GM06990 (cell line): ENCODE measurements around the gene IGF1R.

Experiments
- DNase-seq: peaks from one replicate; pipeline ENCODE4 v3.0.0-alpha.2; 2011; ENCODE audit not compliant: insufficient read length; ENCODE audit errors: extremely low read depth
- H3K27me3 ChIP-seq: replicated peaks from 2 replicates; pipeline ENCODE4 v1.6.0; 2011; ENCODE audit warnings: low read length; ENCODE audit not compliant: control insufficient read depth, insufficient read depth
- H3K36me3 ChIP-seq: 2 replicates; pipeline ENCODE4 v1.5.1; 2011; ENCODE audit warnings: low read length; ENCODE audit not compliant: control insufficient read depth, insufficient read depth
- H3K4me3 ChIP-seq: replicated peaks from 2 replicates; pipeline ENCODE4 v1.5.1; 2011; ENCODE audit warnings: low read depth, mild to moderate bottlenecking, control low read depth, low read length
- CTCF ChIP-seq: IDR thresholded peaks from 2 replicates; pipeline ENCODE4 v1.5.1; 2011; ENCODE audit warnings: low read length, control low read depth, mild to moderate bottlenecking, inconsistent platforms; ENCODE audit not compliant: insufficient read depth, poor library complexity, severe bottlenecking

IGF1R gene

GRCh38 chr15:98713585-98714001 is 65.3 kb downstream of the IGF1R start:
- no peaks in the 10 kb centered on the region for H3K27me3 ChIP-seq
- no peak overlapping the region for H3K4me3 ChIP-seq
- no peak for TF ChIP-seq CTCF
- no peak for DNase-seq
- H3K36me3 ChIP-seq: no peaks in the 10 kb centered on the region

DNA sequence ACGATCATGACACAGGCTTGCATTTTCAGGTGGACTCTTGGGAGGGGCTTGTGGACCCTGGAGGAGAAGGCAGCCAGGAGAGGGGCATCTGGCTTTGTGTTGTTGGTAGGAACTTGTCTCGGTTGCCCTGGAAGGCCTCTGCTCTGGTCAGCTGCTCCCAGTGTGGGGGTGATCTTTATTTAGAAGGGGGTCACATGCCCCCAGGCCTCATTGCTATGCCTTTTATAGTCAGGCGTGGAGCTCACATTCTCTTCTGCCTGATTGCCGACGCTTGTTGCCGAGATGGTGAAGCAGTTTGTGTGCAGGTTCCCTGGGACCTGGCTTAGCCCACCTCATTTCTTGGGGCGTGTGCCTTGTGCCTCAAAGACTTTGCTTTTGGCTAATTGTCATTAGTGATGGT is 66.6 kb downstream of the IGF1R start:
- H3K4me3 ChIP-seq: no peak overlapping the region
- no peak for DNase-seq
- H3K27me3 ChIP-seq: no peaks in the 10 kb centered on the region
- TF ChIP-seq CTCF: no peak
- H3K36me3 ChIP-seq: no peaks in the 10 kb centered on the region

DNA sequence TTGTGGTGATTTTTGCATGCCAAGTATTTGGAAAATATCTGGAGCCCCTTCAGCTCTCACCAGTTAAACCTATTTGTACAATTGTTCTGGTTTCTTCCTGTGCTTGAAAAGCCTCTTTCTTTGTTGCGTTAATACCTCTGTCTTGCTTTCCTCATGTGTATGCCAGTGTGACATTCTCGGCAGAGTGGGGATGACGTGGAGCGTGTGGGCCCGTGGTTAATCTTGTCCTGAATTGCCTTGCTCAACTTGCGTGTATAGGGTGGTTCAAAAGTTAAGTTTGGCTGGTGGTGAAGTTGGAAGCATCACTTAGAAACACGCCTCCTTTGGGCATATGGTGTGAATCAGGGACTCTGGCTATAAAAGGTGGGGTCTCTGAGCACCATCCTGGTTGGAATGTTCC is 67.1 kb downstream of the IGF1R start:
- no peak for DNase-seq
- Histone ChIP-seq H3K36me3 (no peaks in the 10 kb centered on the region), H3K4me3 (no peak overlapping the region), H3K27me3 (no peaks in the 10 kb centered on the region)
- no peak for TF ChIP-seq CTCF

DNA sequence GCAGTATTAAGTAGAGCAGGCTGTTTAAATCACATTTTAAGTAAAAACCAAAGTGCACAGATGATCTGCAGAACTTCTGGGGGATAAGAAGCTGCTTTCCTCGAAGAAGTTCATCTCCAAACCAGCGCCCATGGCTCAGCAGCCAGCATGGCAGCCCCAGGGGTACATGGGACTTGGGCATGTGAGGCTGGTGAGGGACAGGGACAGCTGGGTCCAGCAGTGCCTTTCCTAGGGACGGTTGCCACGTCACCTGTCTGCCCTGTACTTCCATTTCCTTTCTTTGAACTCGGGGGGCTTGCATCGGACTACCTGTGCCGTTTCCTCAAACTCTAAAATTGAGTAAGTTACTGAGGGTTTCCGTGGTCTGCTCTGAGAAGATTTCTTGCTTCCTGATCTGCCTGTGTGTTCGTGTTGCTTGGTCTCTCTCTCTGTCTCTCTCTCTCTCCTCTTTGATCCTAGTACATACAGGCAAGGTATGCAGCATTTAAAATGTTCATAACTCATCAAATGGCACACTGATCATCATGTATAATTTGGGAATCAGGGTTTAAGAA is 67.6 kb downstream of the IGF1R start:
- Histone ChIP-seq H3K4me3 (no peak overlapping the region), H3K27me3 (no peaks in the 10 kb centered on the region), H3K36me3 (no peaks in the 10 kb centered on the region)
- DNase-seq: no peak
- TF ChIP-seq CTCF: no peak

DNA sequence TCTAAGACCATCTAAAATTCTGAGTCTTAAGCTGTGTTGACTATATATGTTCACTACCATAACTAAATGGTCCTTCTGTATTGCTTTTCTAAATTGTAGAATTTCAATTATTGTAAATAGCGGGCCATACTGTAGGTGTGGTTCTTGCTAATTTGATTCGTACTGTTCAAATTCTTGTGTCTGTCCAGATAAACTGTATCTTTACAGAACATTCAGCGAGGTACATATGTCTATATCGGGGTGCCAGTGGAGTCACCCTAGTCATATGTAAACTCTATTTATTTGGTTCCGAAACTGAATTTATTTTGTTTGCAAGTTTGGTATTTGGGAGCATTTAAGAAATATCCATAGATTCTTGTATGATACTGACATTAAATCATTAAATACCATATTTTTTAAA is 69.0 kb downstream of the IGF1R start:
- Histone ChIP-seq H3K27me3 (no peaks in the 10 kb centered on the region), H3K4me3 (no peak overlapping the region), H3K36me3 (no peaks in the 10 kb centered on the region)
- no peak for TF ChIP-seq CTCF
- DNase-seq: no peak

GRCh38 chr15:98717942-98718341 is 69.6 kb downstream of the IGF1R start:
- no peak for TF ChIP-seq CTCF
- H3K36me3 ChIP-seq: no peaks in the 10 kb centered on the region
- no peak for DNase-seq
- H3K27me3 ChIP-seq: no peaks in the 10 kb centered on the region
- H3K4me3 ChIP-seq: no peak overlapping the region
